HG03439 (cell line): Measurements from ENCODE around the gene ERI3.

Source experiments
- ATAC-seq: cut with Tn5 transposase; IDR thresholded peaks from one replicate; pipeline ENCODE4 v1.9.1; 2021; ENCODE audit warnings: mild to moderate bottlenecking, moderate library complexity; ENCODE audit not compliant: unreplicated experiment

Gene ERI3

DNA sequence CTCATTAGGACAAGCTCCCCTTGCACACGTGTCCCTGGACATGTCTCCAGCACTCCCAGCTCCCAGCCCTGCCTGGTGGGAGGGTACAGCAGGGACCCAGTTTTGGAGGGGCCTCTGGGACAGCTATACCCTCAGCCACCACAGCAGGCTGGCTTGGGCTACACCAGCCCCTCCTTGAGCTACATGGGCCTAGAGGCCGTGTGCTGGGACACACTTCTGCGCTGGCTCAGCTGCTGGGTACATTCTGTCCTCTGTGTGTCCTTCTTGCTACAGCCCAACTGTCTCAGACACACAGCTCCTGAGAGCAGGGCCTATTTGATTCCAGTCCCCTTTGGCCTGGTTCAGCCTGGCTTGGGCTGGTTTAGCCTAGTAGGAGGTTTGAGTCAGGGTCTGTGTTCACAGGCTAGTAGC is 115.1 kb downstream of the ERI3 start:
- no peak for ATAC-seq

DNA sequence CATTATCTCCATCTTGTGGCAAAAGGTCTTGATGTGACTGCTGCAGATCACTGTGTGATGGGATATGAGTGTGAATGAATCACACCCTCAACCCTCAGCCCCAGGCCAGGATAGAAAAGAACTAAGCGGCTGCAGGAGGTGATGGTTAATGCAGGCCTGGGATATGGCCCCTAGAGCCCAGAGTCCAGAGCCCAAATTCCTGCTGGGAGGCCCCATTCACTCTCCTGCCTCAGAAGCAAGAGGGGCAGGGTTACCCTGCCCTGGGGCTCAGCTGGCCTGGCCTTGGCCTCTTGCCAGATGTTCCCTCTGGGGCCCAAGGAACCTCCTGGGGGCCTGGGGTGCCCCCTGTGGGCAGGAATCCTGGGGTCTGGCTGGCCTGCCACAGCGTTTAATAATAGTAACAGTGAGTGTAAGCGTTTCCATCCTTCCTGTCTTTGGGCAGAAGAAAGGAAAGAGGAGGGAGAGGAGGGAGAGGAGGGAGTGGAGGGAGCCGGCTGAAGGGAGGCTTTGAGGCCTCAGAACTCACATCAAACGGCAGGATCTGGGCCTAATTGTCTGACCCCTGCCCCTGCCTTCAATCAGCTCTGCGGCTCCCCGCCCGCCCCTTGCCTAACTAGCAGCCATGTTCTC is 115.6 kb downstream of the ERI3 start:
- ATAC-seq, result no peak

DNA sequence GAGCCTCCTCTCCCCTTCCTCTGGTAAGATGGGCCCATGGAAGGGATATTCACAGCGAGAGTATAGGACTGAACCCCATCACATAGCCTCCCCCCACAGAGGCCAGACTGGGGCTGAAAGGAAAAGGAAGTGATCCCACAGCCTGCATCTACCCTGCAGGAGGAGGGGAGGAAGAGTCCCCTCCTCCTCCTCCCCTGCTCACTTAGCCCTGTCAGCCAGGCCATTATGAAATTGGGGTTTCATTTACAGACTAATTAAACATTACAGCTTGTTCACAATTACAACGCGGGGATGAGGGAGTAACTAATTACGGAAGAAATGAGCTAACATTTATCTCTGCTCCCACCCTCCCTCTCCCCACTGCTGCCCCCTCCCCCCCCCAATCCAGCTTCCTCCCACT is 116.4 kb downstream of the ERI3 start:
- no peak for ATAC-seq

DNA sequence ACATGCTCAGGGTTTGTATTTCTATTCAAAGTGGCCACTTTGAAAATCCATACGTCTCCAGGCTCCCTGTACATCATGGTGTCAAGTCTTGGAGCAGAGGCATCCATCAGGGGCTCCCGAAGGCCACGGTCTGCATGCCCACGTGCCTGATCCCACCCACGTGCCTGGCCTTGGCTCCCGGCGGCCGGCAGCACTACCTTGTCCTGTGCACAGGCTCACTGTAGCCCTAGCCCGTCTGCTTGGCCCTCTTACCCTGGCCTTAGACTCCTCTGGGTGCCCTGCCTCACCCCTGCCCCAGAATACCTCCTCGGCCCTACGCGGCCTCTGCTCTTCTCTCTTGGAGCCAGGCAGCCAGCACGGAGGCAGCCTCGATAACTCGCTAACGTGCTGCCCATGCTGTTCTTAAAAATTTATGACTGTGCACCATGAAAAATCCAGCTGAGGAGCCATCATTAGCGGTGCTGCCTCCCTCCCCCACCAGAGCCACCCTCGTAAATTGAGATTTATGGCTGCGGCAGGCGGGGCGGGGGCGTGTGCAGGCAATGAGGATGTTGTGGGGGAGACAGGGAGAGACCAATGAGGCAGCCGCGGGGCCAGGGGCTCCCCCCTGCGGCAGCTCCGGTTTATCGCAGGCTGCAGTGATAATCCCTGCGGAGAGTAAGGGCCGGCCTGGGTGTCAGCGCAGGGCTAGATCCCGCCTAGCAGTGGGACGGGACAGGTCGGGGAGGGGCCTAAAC is 117.2 kb downstream of the ERI3 start:
- no peak for ATAC-seq

DNA sequence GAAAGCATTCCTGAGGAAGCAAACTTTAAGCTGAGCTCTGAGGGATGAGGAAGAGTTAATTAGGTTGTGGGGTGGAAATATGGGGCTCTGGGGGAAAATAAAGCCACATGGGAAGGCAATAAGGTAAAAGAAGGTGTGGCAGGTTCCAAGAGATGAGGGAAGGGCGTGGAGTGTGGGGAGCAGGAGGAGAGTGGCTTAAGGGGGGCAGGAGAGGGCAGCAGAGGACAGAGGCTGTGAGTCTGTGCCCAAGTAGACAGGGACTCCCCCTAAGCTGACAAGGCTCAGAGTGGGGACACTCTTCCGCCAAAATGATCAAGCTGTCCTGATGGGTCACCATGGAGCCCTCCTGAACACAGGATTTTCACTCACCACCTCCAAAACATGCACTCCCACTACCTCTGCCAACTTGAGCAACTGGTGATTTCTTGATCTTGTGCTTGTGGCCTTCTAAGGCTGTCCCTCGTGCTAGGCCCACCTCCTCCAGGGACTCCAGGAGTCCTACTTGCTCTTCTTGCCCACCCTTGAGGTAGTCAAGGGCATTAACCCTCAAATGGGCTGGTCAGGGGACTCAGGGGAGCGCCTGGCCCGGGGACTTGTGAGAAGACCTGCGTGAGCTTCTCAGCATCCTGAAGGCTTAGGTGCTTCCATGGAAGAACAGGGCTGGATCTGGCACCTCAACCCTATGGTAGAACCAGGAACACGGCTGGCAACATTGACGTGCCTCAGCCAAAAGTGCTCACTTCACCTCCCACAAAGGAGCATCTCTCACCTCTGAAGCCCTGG is 118.4 kb downstream of the ERI3 start:
- no peak for ATAC-seq

DNA sequence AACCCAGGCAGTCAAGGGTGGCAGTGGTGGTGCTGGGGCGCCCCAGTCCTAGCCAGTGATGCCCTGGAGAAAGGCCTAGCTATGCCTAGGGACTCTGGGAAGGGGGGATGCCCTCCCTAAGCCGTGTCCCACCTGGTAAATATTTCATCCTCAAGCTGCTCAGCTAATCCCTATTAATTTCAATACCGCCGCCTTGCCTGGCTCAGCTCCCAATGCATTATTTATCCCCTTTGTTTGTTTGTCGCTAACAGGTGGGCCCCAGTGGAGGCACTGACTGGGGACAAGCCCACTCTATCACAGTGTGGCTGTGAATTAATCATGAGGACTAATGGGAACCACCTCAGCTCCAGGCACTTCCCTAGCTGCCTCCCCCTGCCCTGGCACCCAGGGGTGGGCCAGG is 119.2 kb downstream of the ERI3 start:
- no peak for ATAC-seq

DNA sequence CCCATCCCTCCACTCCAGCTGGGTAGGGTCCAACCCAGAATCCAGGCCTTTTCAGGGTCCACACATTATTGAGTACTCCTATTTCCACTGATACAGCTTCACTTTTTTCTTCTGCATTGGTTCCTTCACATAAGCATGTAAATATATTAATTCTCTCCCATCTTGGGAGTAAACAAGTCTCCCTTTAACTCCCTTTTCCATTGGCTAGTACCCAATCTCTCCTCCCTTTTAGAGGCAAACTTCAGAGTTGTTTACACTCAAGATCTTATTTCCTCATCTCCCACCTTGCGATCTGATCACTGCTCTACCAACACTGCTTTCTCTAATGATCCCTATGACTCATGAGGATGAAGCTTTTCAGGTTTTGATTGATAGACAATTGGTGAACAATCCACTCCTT is 121.5 kb downstream of the ERI3 start:
- no peak for ATAC-seq

DNA sequence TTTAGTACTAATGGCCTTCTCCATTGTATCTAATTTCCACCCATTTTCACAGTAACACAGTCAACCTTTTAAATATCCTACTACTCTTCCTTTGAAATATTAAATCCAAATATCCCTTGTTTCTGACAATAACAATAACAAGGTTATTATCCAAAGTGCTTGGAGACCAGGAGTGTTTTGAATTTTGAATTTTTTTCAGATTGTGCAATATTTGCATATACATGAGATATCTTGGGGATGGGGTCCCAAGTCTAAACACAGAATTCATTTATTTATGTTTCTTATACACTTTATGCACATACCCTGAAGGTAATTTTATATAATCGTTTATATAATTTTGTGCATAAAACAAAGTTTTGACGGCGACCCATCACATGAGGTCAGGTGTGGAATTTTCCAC is 124.3 kb downstream of the ERI3 start:
- no peak for ATAC-seq

DNA sequence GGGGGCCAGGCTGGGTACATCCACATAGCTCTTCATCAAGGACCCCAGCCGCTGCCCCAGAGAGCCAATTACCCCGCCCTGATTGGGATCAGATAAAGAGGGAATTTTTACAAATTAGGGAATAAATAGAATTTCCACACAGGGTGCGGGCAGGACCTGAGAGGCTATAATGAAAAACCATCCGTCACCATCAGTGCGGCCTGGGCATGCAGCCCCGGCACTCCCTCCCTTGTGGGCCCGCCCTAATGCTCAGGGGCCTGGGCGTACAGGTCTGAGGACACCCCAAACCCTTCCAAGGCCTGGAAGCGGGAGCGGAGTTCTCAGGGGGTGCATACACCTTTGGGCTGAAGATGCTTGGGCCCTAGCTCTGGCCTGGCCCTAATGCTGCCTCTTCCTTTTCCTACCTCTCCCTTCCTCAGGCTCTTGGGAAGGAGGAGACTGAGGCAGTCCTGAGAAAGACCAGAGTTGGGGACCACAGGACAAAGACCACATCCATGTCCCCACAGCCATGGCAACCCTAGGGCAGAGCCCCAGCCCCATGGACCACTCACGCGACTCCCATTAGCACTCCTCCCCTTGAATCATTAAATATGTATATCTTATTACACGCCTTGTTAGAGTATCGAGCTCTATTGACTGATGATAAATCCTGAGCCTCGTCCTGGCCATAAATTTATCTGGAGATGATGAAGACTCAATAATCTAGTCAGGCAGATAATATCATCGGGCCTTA is 125.5 kb downstream of the ERI3 start:
- no peak for ATAC-seq

DNA sequence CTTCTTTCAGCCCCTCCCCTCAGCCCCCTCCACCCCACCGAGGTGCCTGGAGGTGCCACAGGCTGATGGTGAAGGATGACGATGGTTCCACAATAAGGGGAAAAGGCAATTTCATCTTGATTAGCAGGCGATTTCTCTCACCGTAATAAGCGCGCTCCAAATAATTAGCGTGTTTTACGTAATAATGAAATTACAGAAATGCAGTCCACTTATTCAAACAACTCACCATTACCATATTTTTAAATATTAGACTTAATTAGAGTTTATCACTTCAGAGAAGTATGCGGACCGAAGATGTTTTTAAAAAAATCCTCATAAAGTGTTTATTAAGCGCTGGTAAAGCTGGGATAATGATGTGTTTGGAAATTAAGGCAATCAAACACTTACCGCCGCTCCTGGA is 126.8 kb downstream of the ERI3 start:
- ATAC-seq, result no peak

DNA sequence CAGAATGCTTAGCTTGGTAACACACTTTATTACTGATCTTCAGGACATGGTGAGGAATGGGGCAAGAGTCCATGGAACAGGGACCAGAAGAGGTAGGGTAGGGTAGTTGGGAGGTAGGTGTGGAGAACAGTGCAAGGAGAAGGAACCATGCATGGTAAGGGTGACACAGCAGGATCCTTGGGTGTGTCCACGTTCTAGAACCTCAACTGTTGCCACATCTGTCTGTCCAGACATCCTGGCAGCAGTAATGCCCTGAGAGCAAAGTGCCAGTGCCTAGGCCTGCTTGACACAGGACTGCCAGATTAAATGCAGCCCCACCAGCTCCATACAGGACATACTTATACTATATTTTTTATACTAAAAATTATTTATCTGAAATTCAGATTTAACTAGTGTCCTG is 127.8 kb downstream of the ERI3 start:
- ATAC-seq, result no peak

DNA sequence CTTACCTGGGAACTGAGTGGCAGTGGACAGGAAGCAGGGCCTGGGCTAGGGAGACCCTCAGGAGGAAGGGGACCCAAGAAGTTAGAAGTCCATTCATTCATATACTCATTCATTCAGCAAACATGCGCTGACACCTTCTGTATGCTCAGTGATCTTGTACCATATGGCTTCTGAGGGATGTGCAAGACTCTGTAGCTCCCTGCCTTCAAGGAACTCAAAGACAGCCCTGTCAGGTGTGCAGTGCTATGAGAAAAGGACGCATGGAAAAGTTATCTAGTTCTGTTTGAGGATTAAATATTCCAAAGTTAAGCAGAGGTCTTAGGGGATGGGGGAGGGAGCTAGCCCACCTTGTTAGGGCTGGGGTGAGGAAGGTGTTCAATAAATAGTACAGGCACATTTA is 129.3 kb downstream of the ERI3 start:
- ATAC-seq, result no peak

DNA sequence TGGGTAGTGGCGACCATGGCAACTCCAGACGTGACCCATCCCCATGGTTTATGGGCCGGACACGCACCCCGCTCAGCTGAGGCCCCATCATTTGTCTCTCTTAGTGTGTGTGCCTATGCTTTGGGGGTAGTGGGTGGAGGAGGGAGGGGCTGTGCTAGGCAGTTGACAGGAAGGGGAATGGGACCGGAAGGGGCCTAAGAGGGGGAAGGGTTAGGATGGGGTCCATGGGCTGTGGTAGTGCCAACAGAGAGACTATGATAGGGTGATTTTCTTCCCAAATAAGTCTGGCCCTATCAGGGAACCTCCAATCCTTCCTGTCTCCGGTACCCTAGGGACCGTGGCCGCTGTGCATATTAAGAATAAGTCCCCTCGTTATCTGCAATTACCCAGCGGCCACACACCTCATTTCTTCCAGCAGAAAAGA is 131.9 kb downstream of the ERI3 start:
- no peak for ATAC-seq

DNA sequence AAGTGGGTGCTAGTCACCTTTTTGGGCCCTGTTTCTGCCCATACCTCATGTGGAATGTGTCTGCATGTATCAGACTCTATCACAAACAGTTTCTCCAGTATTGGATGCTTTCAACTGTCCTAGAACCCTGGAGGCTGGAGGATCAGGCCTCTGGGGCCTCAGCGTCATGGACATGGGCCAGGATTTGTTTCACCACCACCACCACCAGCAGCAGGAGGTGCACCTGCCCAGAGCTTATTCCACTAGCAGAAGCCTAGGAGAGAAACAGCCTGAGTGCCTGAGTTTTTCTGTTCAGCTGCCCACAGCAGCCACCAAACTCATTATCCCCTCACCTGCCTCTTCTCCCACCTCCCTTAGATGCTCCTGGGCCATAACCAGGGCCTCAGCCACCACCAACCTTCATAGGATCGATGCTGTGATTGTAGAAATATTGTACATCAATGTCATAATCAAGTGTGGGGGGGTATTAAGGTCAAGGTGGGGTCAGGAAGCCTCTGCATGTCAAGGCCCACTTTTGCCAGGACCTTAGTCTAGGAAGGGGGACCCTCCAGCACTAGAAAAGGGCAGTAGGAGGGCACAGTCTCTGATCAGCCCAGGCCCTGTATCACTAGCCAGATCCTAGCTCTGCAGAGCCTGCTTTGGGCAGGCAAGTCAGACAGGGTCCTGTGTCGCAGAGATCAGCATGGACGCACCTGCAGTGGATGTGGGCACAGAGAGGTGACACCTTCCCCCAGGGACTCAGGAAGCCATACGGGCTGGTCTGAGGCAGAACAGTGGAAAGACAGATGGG is 132.5 kb downstream of the ERI3 start:
- no peak for ATAC-seq

DNA sequence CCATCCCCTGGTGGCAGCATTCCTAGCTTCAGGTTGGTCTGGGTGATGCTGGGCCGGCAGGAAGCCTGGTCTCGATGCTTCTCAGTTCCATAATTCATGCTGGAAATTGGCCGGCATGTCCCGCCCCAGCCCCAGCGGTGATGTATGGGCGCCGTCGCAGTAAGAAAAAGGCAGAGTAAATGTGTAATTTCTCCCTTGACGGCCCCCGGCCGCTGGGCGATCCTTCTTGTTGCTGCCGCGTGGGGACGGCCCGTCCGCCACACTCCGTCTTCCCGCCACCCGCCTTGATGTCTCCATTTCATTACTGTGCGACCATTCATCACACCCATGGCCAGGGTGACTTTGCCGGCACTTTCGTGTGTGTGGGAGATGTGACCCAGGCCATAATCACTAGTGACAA is 133.3 kb downstream of the ERI3 start:
- no peak for ATAC-seq

DNA sequence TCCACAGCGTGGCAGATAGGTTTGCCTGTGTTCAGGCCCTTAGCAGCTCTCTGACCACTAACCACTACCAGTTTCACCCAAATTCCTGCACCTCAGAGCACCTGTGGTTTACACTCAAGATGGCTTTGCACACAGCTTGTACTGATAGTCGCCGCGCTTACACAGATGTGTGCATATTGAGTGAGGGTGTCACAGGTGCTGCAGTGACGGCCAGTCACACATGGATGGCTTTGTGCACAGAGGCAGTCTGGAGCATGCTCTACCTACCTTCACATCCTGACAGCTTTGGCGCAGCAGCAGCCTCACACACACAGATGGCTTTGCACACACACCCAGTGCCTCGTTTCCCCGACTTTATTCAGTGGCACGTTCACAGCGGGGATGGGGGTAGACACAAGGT is 134.3 kb downstream of the ERI3 start:
- no peak for ATAC-seq

DNA sequence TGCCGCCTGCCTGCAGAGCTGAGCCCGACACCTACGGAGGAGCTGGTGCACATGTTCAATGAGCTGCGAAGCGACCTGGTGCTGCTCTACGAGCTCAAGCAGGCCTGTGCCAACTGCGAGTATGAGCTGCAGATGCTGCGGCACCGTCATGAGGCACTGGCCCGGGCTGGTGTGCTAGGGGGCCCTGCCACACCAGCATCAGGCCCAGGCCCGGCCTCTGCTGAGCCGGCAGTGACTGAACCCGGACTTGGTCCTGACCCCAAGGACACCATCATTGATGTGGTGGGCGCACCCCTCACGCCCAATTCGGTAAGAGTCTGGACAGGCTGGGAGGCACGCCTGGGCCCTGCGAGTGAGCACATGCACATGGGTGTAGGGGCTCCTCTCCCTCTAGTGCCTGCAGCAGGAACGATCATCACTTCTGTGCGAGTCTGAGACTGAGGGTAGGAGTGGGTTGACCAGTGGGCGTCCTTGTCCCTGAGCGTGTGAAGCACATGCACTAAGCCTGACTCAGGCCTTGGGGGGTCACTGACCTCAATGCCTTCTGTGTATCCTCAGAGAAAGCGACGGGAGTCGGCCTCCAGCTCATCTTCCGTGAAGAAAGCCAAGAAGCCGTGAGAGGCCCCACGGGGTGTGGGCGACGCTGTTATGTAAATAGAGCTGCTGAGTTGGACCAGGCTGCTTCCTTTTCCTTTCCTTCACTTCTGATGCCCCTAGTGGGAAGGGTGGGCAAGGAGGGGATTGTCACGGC is 134.9 kb downstream of the ERI3 start:
- ATAC-seq, result no peak

DNA sequence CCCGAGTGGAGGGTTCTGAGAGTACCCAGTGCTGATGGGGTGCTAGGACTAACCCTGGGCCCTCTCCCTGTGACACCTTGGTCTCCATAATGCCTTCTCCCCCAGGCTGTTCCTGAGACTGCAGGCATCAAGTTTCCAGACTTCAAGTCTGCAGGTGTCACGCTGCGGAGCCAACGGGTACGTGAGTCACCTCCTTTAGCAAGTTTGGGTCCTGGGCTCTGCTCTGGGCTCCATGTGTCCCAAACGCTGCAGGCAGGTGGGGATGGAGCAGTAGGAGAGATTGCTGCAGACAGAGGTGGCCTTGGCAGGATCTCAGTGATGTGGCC is 135.8 kb downstream of the ERI3 start:
- ATAC-seq, result no peak

DNA sequence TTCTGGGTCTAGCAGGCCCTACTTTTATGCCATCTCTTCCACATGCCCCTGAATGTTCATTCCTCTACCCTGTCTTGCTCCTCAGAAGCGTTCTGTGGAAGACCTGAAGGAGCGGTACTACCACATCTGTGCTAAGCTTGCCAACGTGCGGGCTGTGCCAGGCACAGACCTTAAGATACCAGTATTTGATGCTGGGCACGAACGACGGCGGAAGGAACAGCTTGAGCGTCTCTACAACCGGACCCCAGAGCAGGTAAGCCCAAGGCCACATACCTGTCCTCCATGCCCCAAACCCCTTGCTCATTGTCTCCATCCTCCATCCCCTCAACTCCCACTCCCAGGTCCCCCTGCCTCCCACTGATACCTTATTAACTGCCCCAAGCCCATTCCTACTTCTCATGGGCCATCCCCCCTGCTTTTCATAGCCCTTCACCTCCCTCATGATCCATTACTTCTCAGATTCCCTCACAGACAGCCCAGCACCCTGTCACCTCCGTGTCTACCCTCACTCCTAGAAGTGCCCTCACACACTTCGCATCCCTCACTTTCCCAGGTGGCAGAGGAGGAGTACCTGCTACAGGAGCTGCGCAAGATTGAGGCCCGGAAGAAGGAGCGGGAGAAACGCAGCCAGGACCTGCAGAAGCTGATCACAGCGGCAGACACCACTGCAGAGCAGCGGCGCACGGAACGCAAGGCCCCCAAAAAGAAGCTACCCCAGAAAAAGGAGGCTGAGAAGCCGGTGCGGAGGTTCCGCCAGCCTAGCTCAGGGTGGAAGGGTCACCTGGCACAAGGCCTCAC is 136.4 kb downstream of the ERI3 start:
- no peak for ATAC-seq
